K562 (cell line): ENCODE data around the gene BRAP. TPM values are rescaled to one million over a fixed set of nuclear protein-coding genes. Genes with fewer than 3 reads are reported as not detected.

Source experiments
- ARID1B ChIP-seq: fragments of 450-650 bp; IDR thresholded peaks from 2 replicates; pipeline ENCODE4 v1.6.1; 2016; ENCODE audit warnings: antibody characterized with exemption, mild to moderate bottlenecking, inconsistent platforms
- CC2D1A ChIP-seq: fragments of 450-650 bp; IDR thresholded peaks from 2 replicates; pipeline ENCODE4 v1.6.1; 2017; ENCODE audit warnings: mild to moderate bottlenecking
- CREB1 ChIP-seq, 2 experiments: sonication (generic) in 1 of 2; formaldehyde crosslinking in 1 of 2; IDR thresholded peaks; 2 replicates each; pipeline versions ENCODE4 v1.6.1 to v1.8.0; 2012 to 2022; ENCODE audit warnings: inconsistent platforms in 1 of 2, mild to moderate bottlenecking in 1 of 2, missing genetic modification reagents in 1 of 2, moderate library complexity in 1 of 2
- FOXP1 ChIP-seq: sonication (generic); formaldehyde crosslinking; IDR thresholded peaks from 2 replicates; pipeline ENCODE4 v1.8.0; 2022; ENCODE audit warnings: mild to moderate bottlenecking, missing genetic modification reagents
- GTF3C2 ChIP-seq: IDR thresholded peaks from 3 replicates; pipeline ENCODE4 v1.6.1; 2011; ENCODE audit warnings: borderline replicate concordance, mild to moderate bottlenecking, moderate library complexity; ENCODE audit not compliant: insufficient read length; ENCODE audit errors: extremely low read depth
- HDAC3 ChIP-seq: fragments of 450-650 bp; IDR thresholded peaks from 2 replicates; pipeline ENCODE4 v1.6.1; 2018; ENCODE audit warnings: borderline replicate concordance, mild to moderate bottlenecking, moderate library complexity; ENCODE audit not compliant: partially characterized antibody
- MITF ChIP-seq: IDR thresholded peaks from 2 replicates; pipeline ENCODE4 v1.6.1; 2014; ENCODE audit warnings: antibody characterized with exemption
- NELFE ChIP-seq: IDR thresholded peaks from 2 replicates; pipeline ENCODE4 v1.6.1; 2011; ENCODE audit warnings: mild to moderate bottlenecking; ENCODE audit not compliant: insufficient read depth, insufficient read length
- NONO ChIP-seq, 2 experiments: fragments of 200-400 bp in 1 of 2; fragments of 450-650 bp in 1 of 2; formaldehyde crosslinking in 1 of 2; IDR thresholded peaks; 2 replicates each; pipeline ENCODE4 v1.6.1; 2017; ENCODE audit warnings: low read depth in 2 of 2, mild to moderate bottlenecking in 2 of 2, moderate library complexity in 2 of 2, low read length in 1 of 2
- POLR2B ChIP-seq: fragments of 450-650 bp; IDR thresholded peaks from 2 replicates; pipeline ENCODE4 v1.6.1; 2018; ENCODE audit warnings: low read depth; ENCODE audit not compliant: partially characterized antibody
- RBM14 ChIP-seq: fragments of 200-400 bp; formaldehyde crosslinking; IDR thresholded peaks from 2 replicates; pipeline ENCODE4 v1.6.1; 2018; ENCODE audit warnings: low read depth, mild to moderate bottlenecking, low read length, moderate library complexity, borderline replicate concordance; ENCODE audit not compliant: insufficient read depth
- STAG1 ChIP-seq: sonication (generic); formaldehyde crosslinking; IDR thresholded peaks from 2 replicates; pipeline ENCODE4 v1.5.0; 2020; ENCODE audit warnings: missing genetic modification reagents, borderline replicate concordance
- TBL1XR1 ChIP-seq, 2 experiments: IDR thresholded peaks; 2 replicates each; pipeline ENCODE4 v1.6.1; 2012; ENCODE audit warnings: improper control_type of control experiment in 2 of 2, low read length in 2 of 2, mild to moderate bottlenecking in 1 of 2
- ZBTB49 ChIP-seq: sonication (generic); formaldehyde crosslinking; IDR thresholded peaks from 2 replicates; pipeline ENCODE4 v1.8.0; 2022; ENCODE audit warnings: missing genetic modification reagents, mild to moderate bottlenecking, borderline replicate concordance
- ZNF311 ChIP-seq: fragments of 250-450 bp; sonication (Bioruptor Pico); IDR thresholded peaks from 2 replicates; pipeline ENCODE4 v1.4.0; 2020; ENCODE audit warnings: mild to moderate bottlenecking, moderate library complexity
- ZNF398 ChIP-seq: fragments of 250-450 bp; sonication (Bioruptor Pico); IDR thresholded peaks from 2 replicates; pipeline ENCODE4 v1.8.0; 2021; ENCODE audit warnings: moderate library complexity, mild to moderate bottlenecking, inconsistent platforms
- ZNF644 ChIP-seq: fragments of 200-800 bp; sonication (Bioruptor generic); IDR thresholded peaks from 2 replicates; pipeline ENCODE4 v1.6.1; 2016; ENCODE audit warnings: low read depth, missing genetic modification characterization, missing compliant biosample characterization
- polyA plus RNA-seq, 8 experiments: library from polyadenylated mRNA; depleted of rRNA in 4 of 8; stranded (reverse) in 5 of 8; unstranded in 3 of 8; fragments of >200 nt; fragmentation: Nextera tagmentation in 2 of 8; fragmentation: Illumina TruSeq in 1 of 8; extraction: Ambion mirVana in 2 of 8; extraction: Trizol in 1 of 8; gene quantifications; 2 replicates each; pipeline versions ENCODE4 v1.2.1 to v1.2.3, GENCODE V29; 2011 to 2014; ENCODE audit warnings: inconsistent platforms in 1 of 8, missing spikeins in 1 of 8
- total RNA-seq, 7 experiments: library from RNA; depleted of rRNA in 6 of 7; stranded (reverse); fragments of >200 nt in 6 of 7; fragmentation: Illumina TruSeq in 2 of 7; extraction: Trizol in 2 of 7; gene quantifications; 2 replicates each; pipeline versions ENCODE4 v1.2.1 to v1.2.3, GENCODE V29; 2011 to 2021; ENCODE audit warnings: low replicate concordance in 1 of 7

Gene BRAP
- total and polyA plus RNA-seq, 9 of the 15 experiments (the other 6 are each of a cell fraction or from before 2014, with no cell fraction given), result 2.2 to 32.6 (median 27.5) TPM

GRCh38 chr12:111685811-111686573, at the start of gene BRAP, which contains the start of gene ACAD10 (continued):
- TF ChIP-seq GTF3C2 (peak; percentile 53), ZBTB49 (CRISPR knock-in tag) (no peak), FOXP1 (CRISPR knock-in tag) (peak; percentile 83; the same call in 1 of the 2 replicates), HDAC3 (no peak), RBM14 (0 out of 2 replicates have a peak, but pooled peaks have one; percentile 36), STAG1 (CRISPR knock-in tag) (no peak), ZNF311 (CRISPR knock-in tag) (no peak), TBL1XR1 (IDR thresholded peaks at IDR 0.05; ENCODE audit: low read length in 2 of 2) (no peak; a peak in 1 of 4 replicates), MITF (no peak), CC2D1A (peak; percentile 71), NONO (IDR thresholded peaks at IDR 0.05; ENCODE audit: low read depth in 2 of 2, low read length in 1 of 2) (peak in 1 of 2 experiments; percentile 24; a peak in 1 of 4 replicates), POLR2B (peak; percentile 97), ARID1B (peak; percentile 58), CREB1 (IDR thresholded peaks at IDR 0.05) (peak; percentile 66), CREB1 (CRISPR knock-in tag; IDR thresholded peaks at IDR 0.05) (peak; percentile 52; the same call in 1 of the 2 replicates), ZNF644 (tag) (0 out of 2 replicates have a peak, but pooled peaks have one; percentile 51), ZNF398 (CRISPR knock-in tag) (no peak), NELFE (peak; percentile 39)
